K562 (cell line): ENCODE data around the gene PRSS53.

Experiments used
- XRCC5 ChIP-seq: fragments of 200-400 bp; formaldehyde crosslinking; IDR thresholded peaks from 2 replicates; pipeline ENCODE4 v1.6.1; 2017; ENCODE audit warnings: low read depth, mild to moderate bottlenecking, low read length
- ZNF217 ChIP-seq: sonication (generic); formaldehyde crosslinking; IDR thresholded peaks from 2 replicates; pipeline ENCODE4 v1.8.0; 2022; ENCODE audit warnings: mild to moderate bottlenecking, missing genetic modification reagents
- TF ChIP-seq, protein P1 (sequence below): sonication (generic); formaldehyde crosslinking; IDR thresholded peaks from 2 replicates; pipeline ENCODE4 v1.8.1; 2022; ENCODE audit warnings: missing genetic modification reagents

DNA sequence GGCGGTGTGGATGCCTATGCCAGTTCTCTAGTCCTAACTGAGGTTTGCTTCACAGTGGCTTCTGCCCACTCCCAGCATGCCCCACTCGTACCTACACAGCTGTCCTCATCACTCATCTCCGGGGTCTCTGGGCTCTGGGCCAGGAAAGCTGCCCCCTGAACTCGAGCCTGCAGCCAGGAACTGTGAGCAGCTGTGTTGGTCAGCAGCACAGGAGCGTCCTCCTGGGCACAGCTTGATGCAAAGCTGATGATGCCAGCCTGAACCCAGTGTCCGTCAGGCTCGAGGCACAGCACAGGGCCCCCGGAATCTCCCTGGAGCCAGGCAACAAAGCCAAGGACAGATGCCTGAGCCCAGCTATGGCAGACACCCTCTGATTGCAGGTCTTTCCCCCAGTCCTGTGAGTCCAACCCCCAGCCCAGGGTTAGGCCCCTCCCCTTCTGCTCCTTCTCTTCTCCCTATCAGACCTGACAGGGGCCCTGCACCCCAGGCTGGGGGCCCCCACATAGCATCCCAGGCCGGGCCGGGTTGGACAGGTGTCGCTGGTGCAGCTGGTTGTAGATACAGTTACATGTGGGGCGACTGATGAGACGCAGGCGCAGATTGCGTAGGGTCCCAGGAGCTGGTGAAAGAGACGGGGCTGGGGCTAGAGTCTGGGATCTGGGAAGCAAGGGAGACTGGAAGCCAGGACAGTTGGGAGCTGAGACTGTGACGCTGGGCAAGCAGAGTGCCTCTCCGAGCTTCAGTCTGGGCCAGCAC is 2.7 kb downstream of the PRSS53 start:
- TF ChIP-seq, protein P1, sequence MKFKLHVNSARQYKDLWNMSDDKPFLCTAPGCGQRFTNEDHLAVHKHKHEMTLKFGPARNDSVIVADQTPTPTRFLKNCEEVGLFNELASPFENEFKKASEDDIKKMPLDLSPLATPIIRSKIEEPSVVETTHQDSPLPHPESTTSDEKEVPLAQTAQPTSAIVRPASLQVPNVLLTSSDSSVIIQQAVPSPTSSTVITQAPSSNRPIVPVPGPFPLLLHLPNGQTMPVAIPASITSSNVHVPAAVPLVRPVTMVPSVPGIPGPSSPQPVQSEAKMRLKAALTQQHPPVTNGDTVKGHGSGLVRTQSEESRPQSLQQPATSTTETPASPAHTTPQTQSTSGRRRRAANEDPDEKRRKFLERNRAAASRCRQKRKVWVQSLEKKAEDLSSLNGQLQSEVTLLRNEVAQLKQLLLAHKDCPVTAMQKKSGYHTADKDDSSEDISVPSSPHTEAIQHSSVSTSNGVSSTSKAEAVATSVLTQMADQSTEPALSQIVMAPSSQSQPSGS (CRISPR knock-in tag), result no peak
- TF ChIP-seq ZNF217 (CRISPR knock-in tag) (no peak), XRCC5 (no peak)
